HUES64 (cell line): ENCODE results near the gene KRT85.

Experiments
- H3K27ac ChIP-seq: 2 replicates; pipeline ENCODE4 v1.7.0; 2013; ENCODE audit warnings: low read depth, low read length, inconsistent platforms
- H3K27me3 ChIP-seq: 2 replicates; pipeline ENCODE4 v1.6.1; 2013; ENCODE audit warnings: mild to moderate bottlenecking, low read length; ENCODE audit not compliant: insufficient read depth
- H3K36me3 ChIP-seq: 2 replicates; pipeline ENCODE4 v1.6.1; 2013; ENCODE audit warnings: mild to moderate bottlenecking, low read length; ENCODE audit not compliant: insufficient read depth
- H3K4me1 ChIP-seq: 2 replicates; pipeline ENCODE4 v1.6.1; 2013; ENCODE audit warnings: mild to moderate bottlenecking, low read length, moderate library complexity; ENCODE audit not compliant: insufficient read depth
- H3K4me3 ChIP-seq: 2 replicates; pipeline ENCODE4 v1.5.1; 2013; ENCODE audit warnings: mild to moderate bottlenecking, low read length, moderate library complexity
- H3K9ac ChIP-seq: 2 replicates; pipeline ENCODE4 v1.6.1; 2013; ENCODE audit warnings: mild to moderate bottlenecking, low read depth, low read length
- H3K9me3 ChIP-seq: 2 replicates; pipeline ENCODE4 v1.6.1; 2013; ENCODE audit warnings: low read depth, low read length; ENCODE audit not compliant: insufficient read depth
- WGBS: fragments of 150-250, 120-280 bp; methylation state at CpG from one replicate; pipeline ENCODE4 v1.1.7; 2013; ENCODE audit warnings: missing lambda C conversion rate; 5-methylcytosine and 5-hydroxymethylcytosine counted together

Gene KRT85

DNA sequence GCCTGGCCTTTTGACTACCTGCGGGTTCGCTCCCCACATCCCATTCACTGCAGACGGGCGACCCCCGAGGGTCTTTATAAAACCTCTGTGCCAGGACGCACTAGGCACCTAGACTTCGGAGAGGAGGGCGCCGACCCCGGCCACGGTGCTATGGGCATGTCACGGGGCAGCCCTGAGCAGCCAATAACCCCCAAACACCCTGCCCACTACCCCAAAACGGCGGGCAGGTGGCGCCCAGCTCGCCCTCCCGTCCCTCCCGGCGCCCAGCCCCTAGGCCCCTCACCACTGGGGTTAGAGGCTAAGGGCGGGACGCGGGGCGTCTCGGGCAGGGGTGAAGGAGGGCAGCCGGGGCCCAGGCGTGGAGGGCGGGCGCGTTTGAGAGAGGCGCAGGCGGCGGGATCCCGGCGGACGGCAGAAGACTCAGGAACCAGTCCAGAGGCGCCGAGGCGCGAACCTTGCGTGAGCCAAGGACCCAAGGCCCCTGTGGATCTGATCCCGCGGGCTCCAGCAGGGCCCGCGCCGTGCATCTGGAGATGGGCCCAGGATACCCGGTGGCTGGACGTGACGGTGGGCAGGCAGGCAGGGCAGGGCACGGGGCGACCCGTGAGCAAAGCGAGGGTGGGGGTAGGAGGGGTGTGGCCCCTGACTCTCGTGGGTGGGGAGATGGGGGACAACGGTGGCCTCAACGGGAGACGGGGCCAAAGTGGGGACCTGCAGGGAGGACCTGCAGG, 11.1 kb downstream of the KRT85 start:
- Histone ChIP-seq H3K4me3 (no peak overlapping the region), H3K27ac (no peak overlapping the region), H3K9ac (no peak overlapping the region), H3K4me1 (no peaks in the 10 kb centered on the region), H3K27me3 (no peaks in the 10 kb centered on the region), H3K36me3 (no peaks in the 10 kb centered on the region), H3K9me3 (no peaks in the 10 kb centered on the region)
- WGBS = 96% methylated on average over 56 of the region's 56 CpGs

DNA sequence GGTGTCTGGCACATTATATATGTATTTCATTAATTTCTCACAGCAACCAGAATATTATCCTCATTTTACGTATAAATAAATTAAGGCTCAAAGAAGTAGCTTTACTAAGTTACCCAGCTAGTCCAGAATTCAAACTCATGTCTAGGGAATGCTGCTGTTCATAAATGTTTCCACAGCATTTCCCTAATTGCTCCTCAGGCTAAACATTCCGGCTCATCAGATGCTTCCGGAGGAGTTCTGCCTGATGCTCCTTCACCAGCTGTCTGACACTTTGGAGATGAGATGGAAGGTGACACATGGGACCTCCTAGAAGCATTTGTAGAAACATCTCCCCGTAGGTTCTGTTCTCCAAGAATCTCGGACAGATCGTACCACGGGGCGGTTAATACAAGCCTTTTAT, 12.1 kb downstream of the KRT85 start:
- WGBS = 97% methylated on average over 8 of the region's 8 CpGs
- Histone ChIP-seq H3K36me3 (no peaks in the 10 kb centered on the region), H3K4me3 (no peak overlapping the region), H3K9me3 (no peaks in the 10 kb centered on the region), H3K9ac (no peak overlapping the region), H3K27me3 (no peaks in the 10 kb centered on the region; the same call in 1 of the 2 replicates), H3K4me1 (no peaks in the 10 kb centered on the region), H3K27ac (no peak overlapping the region)

DNA sequence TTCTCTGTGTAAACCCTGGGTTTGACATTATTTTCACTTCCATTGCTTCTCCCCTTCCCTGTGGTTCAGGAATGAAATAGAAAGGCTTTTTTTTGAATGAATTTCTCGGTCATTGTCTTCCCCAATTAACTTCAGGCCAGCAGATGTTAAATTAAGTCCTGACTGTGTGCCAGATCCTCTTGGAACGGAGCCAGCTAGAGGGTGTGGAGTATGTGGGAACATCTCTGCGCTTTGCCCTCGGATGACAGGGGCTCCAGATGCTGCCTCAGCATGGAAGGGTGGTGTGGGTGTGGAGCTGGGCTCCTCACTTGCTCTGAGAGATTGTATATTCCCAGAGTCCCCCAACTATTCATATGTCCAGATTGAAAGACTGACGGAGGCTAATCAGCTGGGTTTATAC, 13.1 kb downstream of the KRT85 start:
- no peak overlapping the region for H3K9ac ChIP-seq
- no peaks in the 10 kb centered on the region for H3K9me3 ChIP-seq
- no peaks in the 10 kb centered on the region for H3K4me1 ChIP-seq
- no peaks in the 10 kb centered on the region for H3K36me3 ChIP-seq
- H3K4me3 ChIP-seq = no peak overlapping the region
- no peak overlapping the region for H3K27ac ChIP-seq
- WGBS = 64% methylated on average over 5 of the region's 5 CpGs
- H3K27me3 ChIP-seq = no peaks in the 10 kb centered on the region; the same call in 1 of the 2 replicates

DNA sequence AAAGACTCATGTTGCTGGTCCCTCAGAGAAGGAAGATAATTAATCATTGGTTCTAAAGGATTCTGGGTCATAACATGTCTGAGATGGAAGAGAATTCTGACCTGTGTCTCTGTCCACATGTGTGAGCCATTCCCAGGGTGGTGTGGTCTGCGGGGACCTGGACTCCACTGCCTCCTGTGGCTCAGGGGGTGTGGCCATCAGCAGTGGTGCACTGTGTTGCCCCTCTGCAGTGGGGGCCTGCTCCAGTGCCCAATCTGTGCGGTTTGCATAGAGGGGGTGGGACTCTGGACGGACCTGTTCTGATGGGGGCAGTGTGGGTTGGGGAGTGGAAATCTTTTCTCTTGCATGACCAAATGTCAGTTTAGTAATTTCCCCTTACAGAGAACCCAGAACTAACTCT, 13.5 kb downstream of the KRT85 start:
- Histone ChIP-seq H3K27me3 (no peaks in the 10 kb centered on the region; the same call in 1 of the 2 replicates), H3K4me3 (no peak overlapping the region), H3K9ac (no peak overlapping the region), H3K4me1 (no peaks in the 10 kb centered on the region), H3K27ac (no peak overlapping the region), H3K9me3 (no peaks in the 10 kb centered on the region), H3K36me3 (no peaks in the 10 kb centered on the region)
- WGBS = 92% methylated on average over 3 of the region's 3 CpGs

DNA sequence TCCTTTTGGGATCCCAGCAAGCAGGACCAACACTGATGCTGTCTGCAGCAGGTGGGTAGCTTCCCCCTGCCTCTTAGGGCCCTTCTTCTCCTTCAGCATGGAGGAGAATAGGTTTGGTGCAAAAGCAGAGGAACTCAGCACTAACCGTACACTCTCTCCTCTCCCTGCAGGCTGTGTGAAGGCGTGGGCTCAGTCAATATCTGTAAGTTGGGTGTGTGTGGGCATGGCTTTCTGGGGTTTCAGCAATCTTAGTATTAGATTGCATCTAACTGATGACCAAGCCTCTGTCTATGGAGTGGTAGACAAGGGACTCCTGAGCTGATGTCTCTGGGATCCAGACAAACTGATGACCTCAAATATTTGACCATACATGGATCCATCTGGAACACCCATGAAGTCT, 14.3 kb downstream of the KRT85 start:
- Histone ChIP-seq H3K27ac (no peak overlapping the region), H3K27me3 (no peaks in the 10 kb centered on the region; the same call in 1 of the 2 replicates), H3K4me3 (no peak overlapping the region), H3K9me3 (no peaks in the 10 kb centered on the region), H3K36me3 (no peaks in the 10 kb centered on the region), H3K9ac (no peak overlapping the region), H3K4me1 (no peaks in the 10 kb centered on the region)
- WGBS = 100% methylated on average over 1 of the region's 2 CpGs

DNA sequence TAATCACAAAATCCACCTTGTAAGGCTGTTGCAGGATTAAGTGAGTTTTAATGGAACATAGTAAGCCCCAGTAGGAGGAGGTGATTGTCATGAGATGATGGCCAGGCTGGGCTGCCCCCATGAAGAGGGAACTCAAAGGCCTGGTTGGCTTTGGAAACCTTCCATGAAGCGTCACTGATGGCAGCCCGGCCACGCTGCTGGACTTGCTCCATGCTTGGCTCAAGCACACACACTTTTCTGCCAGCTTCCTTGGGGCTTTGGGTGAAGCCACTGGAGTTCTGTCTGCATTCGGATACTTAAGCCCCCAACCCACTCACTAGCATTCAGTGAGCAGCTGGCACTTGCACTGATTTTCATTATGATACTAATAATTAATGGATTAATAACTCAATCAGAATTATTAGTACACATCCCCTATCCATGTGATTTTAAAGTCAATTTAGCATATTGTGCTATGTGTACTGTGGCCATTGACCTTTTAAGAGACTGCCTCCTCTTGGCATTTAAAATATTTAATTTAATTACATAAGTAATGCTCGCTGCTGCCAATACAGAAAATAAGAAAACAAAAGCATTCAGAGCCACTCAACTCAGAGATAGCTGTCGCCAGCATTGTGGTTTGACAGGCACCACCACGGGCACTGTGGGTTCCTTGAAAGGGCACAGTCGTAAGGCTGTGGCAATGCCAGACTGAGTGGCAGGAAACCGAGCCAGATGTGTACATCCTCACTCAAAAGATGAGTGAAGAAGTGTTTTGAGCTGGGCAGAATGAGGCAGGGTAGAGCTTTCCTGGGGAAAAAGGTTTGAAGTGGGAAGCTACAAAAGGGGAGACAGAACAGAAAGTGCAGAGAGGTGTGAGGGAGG, 15.9 kb downstream of the KRT85 start:
- H3K4me1 ChIP-seq = no peaks in the 10 kb centered on the region
- 89% methylated on average over 9 of the region's 9 CpGs for WGBS
- no peaks in the 10 kb centered on the region; the same call in 1 of the 2 replicates for H3K27me3 ChIP-seq

DNA sequence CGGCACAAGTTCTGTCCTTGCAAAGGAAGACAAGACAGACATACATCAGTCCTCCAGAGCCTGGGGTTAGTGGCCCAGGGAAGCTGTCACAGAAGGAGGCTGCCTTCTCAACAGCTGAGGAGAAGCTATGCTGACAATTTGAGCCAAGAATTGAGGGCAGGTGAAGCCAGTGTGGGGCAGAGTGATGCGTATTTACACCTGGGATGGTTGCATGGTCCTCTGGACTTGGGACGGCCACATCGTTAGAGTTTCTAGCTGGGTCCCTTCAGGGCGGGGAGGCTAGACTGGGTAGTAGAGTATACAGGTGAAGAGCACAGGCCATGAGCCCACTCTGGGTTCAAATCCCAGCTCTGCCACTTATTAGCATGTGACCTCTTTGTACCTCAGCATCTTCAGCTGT, 16.5 kb downstream of the KRT85 start:
- H3K36me3 ChIP-seq = no peaks in the 10 kb centered on the region
- no peak overlapping the region for H3K9ac ChIP-seq
- H3K9me3 ChIP-seq = no peaks in the 10 kb centered on the region
- no peak overlapping the region for H3K4me3 ChIP-seq
- H3K27me3 ChIP-seq = no peaks in the 10 kb centered on the region; the same call in 1 of the 2 replicates
- H3K4me1 ChIP-seq = no peaks in the 10 kb centered on the region
- 96% methylated on average over 5 of the region's 5 CpGs for WGBS
- no peak overlapping the region for H3K27ac ChIP-seq

More for the DNA sequence above, 15.9 kb downstream of the KRT85 start:
- no peak overlapping the region for H3K4me3 ChIP-seq
- no peaks in the 10 kb centered on the region for H3K36me3 ChIP-seq
- no peak overlapping the region for H3K27ac ChIP-seq
- H3K9ac ChIP-seq = no peak overlapping the region
- no peaks in the 10 kb centered on the region for H3K9me3 ChIP-seq

DNA sequence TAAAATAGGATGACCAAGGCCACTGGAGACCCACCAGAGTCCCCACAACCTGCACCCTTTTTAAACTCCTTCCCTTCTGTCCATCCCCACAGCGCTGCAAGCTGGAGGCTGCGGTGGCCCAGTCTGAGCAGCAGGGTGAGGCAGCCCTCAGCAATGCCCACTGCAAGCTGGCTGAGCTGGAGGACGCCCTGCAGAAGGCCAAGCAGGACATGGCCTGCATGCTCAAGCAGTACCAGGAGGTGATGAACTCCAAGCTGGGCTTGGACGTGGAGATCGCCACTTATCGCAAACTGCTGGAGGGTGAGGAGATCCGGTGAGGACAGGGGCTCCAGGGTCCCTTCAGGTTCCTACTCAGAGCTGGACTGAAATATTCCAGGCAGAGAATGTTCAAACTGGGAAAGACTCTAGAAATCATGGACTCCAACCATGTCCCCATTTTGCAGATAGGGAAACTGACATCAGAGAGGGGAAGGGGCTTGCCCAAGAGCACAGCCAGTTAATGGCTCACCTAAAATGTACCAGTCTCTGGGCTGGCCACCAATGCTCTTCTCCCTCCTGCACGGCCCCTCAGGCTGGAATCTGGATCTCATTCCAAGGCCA, 17.2 kb downstream of the KRT85 start:
- Histone ChIP-seq H3K4me1 (no peaks in the 10 kb centered on the region), H3K27ac (no peak overlapping the region)
- WGBS = 93% methylated on average over 8 of the region's 8 CpGs

DNA sequence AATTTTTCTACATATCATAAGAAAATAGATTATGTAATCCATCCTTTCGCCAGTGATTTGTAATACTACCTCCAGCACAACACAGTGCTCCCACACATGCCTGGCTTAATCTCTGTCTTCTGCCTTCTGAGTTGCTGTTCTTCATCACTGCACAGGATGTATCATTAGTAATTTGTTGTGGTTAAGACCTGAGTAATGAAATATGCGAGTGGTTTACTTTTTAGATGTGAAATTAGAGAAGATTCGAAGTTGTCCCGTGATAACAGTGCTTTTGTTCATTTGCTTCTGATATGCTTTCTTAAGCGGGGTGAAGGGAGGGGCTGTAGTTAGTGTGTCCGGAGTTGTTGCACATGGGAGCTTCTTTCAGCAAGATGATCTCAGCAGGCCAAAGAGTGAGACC, 18.1 kb downstream of the KRT85 start:
- H3K9ac ChIP-seq = no peak overlapping the region
- H3K36me3 ChIP-seq = no peaks in the 10 kb centered on the region
- H3K27ac ChIP-seq = no peak overlapping the region
- no peaks in the 10 kb centered on the region for H3K9me3 ChIP-seq
- H3K4me1 ChIP-seq = no peaks in the 10 kb centered on the region
- WGBS = 87% methylated on average over 6 of the region's 6 CpGs
- H3K27me3 ChIP-seq = no peaks in the 10 kb centered on the region; the same call in 1 of the 2 replicates
- no peak overlapping the region for H3K4me3 ChIP-seq

More for the DNA sequence above, 17.2 kb downstream of the KRT85 start:
- no peaks in the 10 kb centered on the region for H3K36me3 ChIP-seq
- H3K4me3 ChIP-seq = no peak overlapping the region
- no peak overlapping the region for H3K9ac ChIP-seq
- no peaks in the 10 kb centered on the region; the same call in 1 of the 2 replicates for H3K27me3 ChIP-seq
- no peaks in the 10 kb centered on the region for H3K9me3 ChIP-seq

DNA sequence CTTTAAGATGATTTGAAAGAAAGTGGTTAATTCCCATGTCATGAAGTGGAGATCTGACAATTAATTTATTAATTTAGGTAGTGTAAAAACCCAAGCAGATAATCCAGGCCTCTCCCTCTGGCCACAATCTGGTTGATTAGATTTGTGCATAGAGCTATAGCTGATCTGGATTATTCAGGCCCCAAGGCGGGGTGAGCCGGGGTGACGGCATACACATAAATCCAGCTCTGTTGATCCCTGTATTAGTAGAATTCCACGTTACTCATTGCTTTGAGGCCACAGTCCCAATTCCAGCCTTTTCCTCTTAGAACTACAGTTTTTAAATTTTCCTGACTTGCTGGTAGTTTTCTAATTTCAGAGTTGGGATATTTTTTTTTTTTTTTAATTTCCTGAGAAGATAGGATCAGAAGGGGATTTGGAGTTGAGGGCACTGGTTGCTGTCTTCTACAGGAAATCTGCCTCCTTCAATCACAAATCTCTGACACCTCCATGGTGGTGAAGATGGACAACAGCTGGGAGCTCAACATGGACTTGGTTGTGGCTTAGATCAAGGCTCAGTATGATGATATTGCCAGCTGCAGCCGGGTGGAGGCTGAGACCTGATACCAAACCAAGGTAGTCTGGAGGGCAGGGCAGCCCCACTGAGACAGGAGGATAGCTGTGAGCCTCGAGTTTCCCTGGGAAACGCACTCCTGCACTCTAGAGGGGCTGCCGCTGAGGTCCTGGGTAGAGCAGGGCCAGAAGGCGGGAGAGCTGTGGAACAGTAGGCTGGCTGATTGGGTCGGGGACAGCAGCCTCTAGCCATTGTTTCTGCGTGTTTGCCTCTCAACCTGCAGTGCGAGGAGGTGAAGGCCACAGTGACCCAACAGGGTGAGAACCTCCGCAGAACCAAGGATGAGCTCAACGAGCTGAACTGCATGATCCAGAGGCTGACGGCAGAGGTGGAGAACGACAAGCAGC, 19.4 kb downstream of the KRT85 start:
- H3K4me3 ChIP-seq = no peak overlapping the region
- H3K36me3 ChIP-seq = no peaks in the 10 kb centered on the region
- no peaks in the 10 kb centered on the region for H3K4me1 ChIP-seq
- H3K9ac ChIP-seq = no peak overlapping the region
- H3K27ac ChIP-seq = no peak overlapping the region
- whole genome bisulfite sequencing = 79% methylated on average over 16 of the region's 16 CpGs
- peaks cover 4% of the 10 kb centered on the region; the same call in 1 of the 2 replicates for H3K9me3 ChIP-seq
- H3K27me3 ChIP-seq = no peaks in the 10 kb centered on the region; the same call in 1 of the 2 replicates
